Testis (tissue), 3 donors: Measurements from ENCODE around the gene LSS. TPM values are rescaled to one million over a fixed set of nuclear protein-coding genes. Genes with fewer than 3 reads are reported as not detected.

ENCODE experiments used
- DNase-seq: peaks from one replicate; pipeline ENCODE4 v3.0.0-alpha.2; 2019
- H3K27ac ChIP-seq, 2 donors: fragments of 200-600 bp; sonication (generic); one replicate each; pipeline ENCODE4 v1.5.1; 2019
- H3K27me3 ChIP-seq: fragments of 200-600 bp; sonication (generic); one replicate; pipeline ENCODE4 v1.5.1; 2019
- H3K36me3 ChIP-seq: fragments of 200-600 bp; sonication (generic); one replicate; pipeline ENCODE4 v1.5.1; 2017; ENCODE audit warnings: low read depth; ENCODE audit errors: missing control alignments
- H3K4me1 ChIP-seq: fragments of 200-600 bp; sonication (generic); one replicate; pipeline ENCODE4 v1.5.1; 2019
- H3K4me3 ChIP-seq, 2 donors: fragments of 200-600 bp; sonication (generic); one replicate each; pipeline ENCODE4 v1.5.1; 2017 to 2019
- H3K9me3 ChIP-seq: fragments of 200-600 bp; sonication (generic); one replicate; pipeline ENCODE4 v1.5.1; 2017
- CTCF ChIP-seq, 3 experiments: fragments of 450-650 bp in 2 of 3; fragments of 200-600 bp in 1 of 3; sonication (generic) in 1 of 3; IDR thresholded peaks; one replicate each; pipeline ENCODE4 v1.5.1; 2016 to 2019; ENCODE audit warnings: antibody characterized with exemption in 3 of 3, mild to moderate bottlenecking in 2 of 3, moderate library complexity in 1 of 3
- POLR2A ChIP-seq: fragments of 450-650 bp; IDR thresholded peaks from one replicate; pipeline ENCODE4 v1.6.1; 2017; ENCODE audit warnings: antibody characterized with exemption, mild to moderate bottlenecking, moderate library complexity
- WGBS, 2 donors: methylation state at CpG; one replicate each; pipeline ENCODE4 v1.1.5; 2018; 5-methylcytosine and 5-hydroxymethylcytosine counted together
- intact Hi-C: fragments of 100-400 bp; cut with DNase I; formaldehyde crosslinking; loops from one replicate; pipeline ENCODE4 v1.15.1; 2023; ENCODE audit warnings: low total_unique reads
- polyA plus RNA-seq: library from polyadenylated mRNA; stranded (reverse); fragments of 350-450 nt; fragmentation: Illumina TruSeq; extraction: RNeasy Lipid Tissue Mini Kit (QIAGEN cat#74804); gene quantifications from one replicate; pipeline ENCODE4 v1.2.3, GENCODE V29; 2014; ENCODE audit warnings: low read depth, low replicate concordance; ENCODE audit not compliant: insufficient read depth
- total RNA-seq, 2 donors: library from RNA; depleted of rRNA; stranded (reverse); fragments of >200 nt; gene quantifications; one replicate each; pipeline ENCODE4 v1.2.3, GENCODE V29; 2016

The LSS gene
- total and polyA plus RNA-seq, 3 donors from 2014 or later = 35.6 to 152 (median 126) TPM

- TF ChIP-seq POLR2A (no peak), CTCF (IDR thresholded peaks at IDR 0.05) (no peak)
- no peaks in the 10 kb centered on the region for H3K27me3 ChIP-seq
- WGBS, 2 donors = 77 to 82% methylated on average over 14 of the region's 14 CpGs
- H3K27ac ChIP-seq = no peak overlapping the region
- intact Hi-C loops = no loop called here
- no peaks in the 10 kb centered on the region for H3K36me3 ChIP-seq
- H3K4me3 ChIP-seq = no peak overlapping the region
- peaks cover 10% of the 10 kb centered on the region for H3K4me1 ChIP-seq
- no peaks in the 10 kb centered on the region for H3K9me3 ChIP-seq
- DNase-seq = no peak
Measured at GRCh38 chr21:46146856-46147255, 81.7 kb downstream of the LSS start.

- Histone ChIP-seq H3K9me3 (no peaks in the 10 kb centered on the region), H3K27me3 (no peaks in the 10 kb centered on the region), H3K4me3 (peak overlapping the region in 1 of 2 donors; percentile 34), H3K36me3 (no peaks in the 10 kb centered on the region), H3K27ac (no peak overlapping the region), H3K4me1 (peaks cover 10% of the 10 kb centered on the region)
- TF ChIP-seq CTCF (IDR thresholded peaks at IDR 0.05) (no peak), POLR2A (no peak)
- intact Hi-C loops = no loop called here
- DNase-seq = no peak
- 48 to 85% methylated on average over 6 to 60 of the region's 60 CpGs for WGBS, 2 donors
Measured at GRCh38 chr21:46145840-46146691, 82.5 kb downstream of the LSS start.

GRCh38 chr21:46145159-46145839, 83.3 kb downstream of the LSS start:
- Histone ChIP-seq H3K27me3 (no peaks in the 10 kb centered on the region), H3K36me3 (no peaks in the 10 kb centered on the region), H3K27ac (no peak overlapping the region), H3K4me1 (peaks cover 10% of the 10 kb centered on the region), H3K9me3 (no peaks in the 10 kb centered on the region), H3K4me3 (peak overlapping the region in 1 of 2 donors; percentile 34)
- TF ChIP-seq CTCF (IDR thresholded peaks at IDR 0.05) = no peak
- intact Hi-C loops = no loop called here
- WGBS, 2 donors = 71 to 79% methylated on average over 18 to 40 of the region's 51 CpGs
- no peak for DNase-seq

- Histone ChIP-seq H3K27me3 (no peaks in the 10 kb centered on the region), H3K4me3 (no peak overlapping the region), H3K9me3 (no peaks in the 10 kb centered on the region), H3K27ac (no peak overlapping the region), H3K4me1 (peaks cover 10% of the 10 kb centered on the region), H3K36me3 (no peaks in the 10 kb centered on the region)
- TF ChIP-seq POLR2A (no peak), CTCF (IDR thresholded peaks at IDR 0.05) (no peak)
- intact Hi-C loops = no loop called here
- WGBS, 2 donors = 14 to 20% methylated on average over 1 to 3 of the region's 4 CpGs
- no peak for DNase-seq
Measured at GRCh38 chr21:46144464-46145070, 84.0 kb downstream of the LSS start.
